GM21825 (cell line): ENCODE data around the gene AQP1.

ENCODE experiments used
- ATAC-seq: cut with Tn5 transposase; IDR thresholded peaks from one replicate; pipeline ENCODE4 v1.9.1; 2021; ENCODE audit warnings: mild to moderate bottlenecking, moderate library complexity; ENCODE audit not compliant: unreplicated experiment

AQP1 gene

GRCh38 chr7:30918676-30919075, 7.0 kb downstream of the AQP1 start:
- no peak for ATAC-seq

- ATAC-seq, result no peak
Observed at GRCh38 chr7:30920021-30920583, 8.4 kb downstream of the AQP1 start.

- no peak for ATAC-seq
Observed at GRCh38 chr7:30920584-30921539, 9.2 kb downstream of the AQP1 start.

GRCh38 chr7:30921540-30922401, 10.1 kb downstream of the AQP1 start:
- no peak for ATAC-seq

GRCh38 chr7:30922596-30922995, 10.9 kb downstream of the AQP1 start:
- ATAC-seq, result no peak

- ATAC-seq, result no peak
Observed at GRCh38 chr7:30923009-30923773, 11.5 kb downstream of the AQP1 start.

GRCh38 chr7:30923774-30924413, 12.2 kb downstream of the AQP1 start:
- no peak for ATAC-seq

GRCh38 chr7:30924624-30925023, 13.0 kb downstream of the AQP1 start:
- ATAC-seq, result no peak

- no peak for ATAC-seq
Observed at GRCh38 chr7:30925117-30925516, 13.5 kb downstream of the AQP1 start.

- no peak for ATAC-seq
Observed at GRCh38 chr7:30925913-30926312, 14.3 kb downstream of the AQP1 start.

- ATAC-seq, result no peak
Observed at GRCh38 chr7:30926313-30926712, 14.7 kb downstream of the AQP1 start.

GRCh38 chr7:30927040-30927439, 15.4 kb downstream of the AQP1 start:
- ATAC-seq, result no peak

GRCh38 chr7:30927559-30927958, 15.9 kb downstream of the AQP1 start:
- no peak for ATAC-seq

- ATAC-seq, result no peak
Observed at GRCh38 chr7:30928254-30928872, 16.7 kb downstream of the AQP1 start.

- no peak for ATAC-seq
Observed at GRCh38 chr7:30929686-30930085, 18.0 kb downstream of the AQP1 start.

- ATAC-seq, result no peak
Observed at GRCh38 chr7:30930621-30931020, 19.0 kb downstream of the AQP1 start.

- no peak for ATAC-seq
Observed at GRCh38 chr7:30931161-30931928, 19.7 kb downstream of the AQP1 start.

GRCh38 chr7:30931929-30932540, 20.4 kb downstream of the AQP1 start:
- ATAC-seq, result no peak

GRCh38 chr7:30932562-30932961, 20.9 kb downstream of the AQP1 start:
- ATAC-seq, result no peak
